Fibroblast of peridontal ligament (primary cell): ENCODE results near the gene C1QTNF7.

ENCODE experiments used
- DNase-seq: peaks from one replicate; pipeline ENCODE4 v3.0.0-alpha.2; 2010; ENCODE audit errors: extremely low read depth

The C1QTNF7 gene

GRCh38 chr4:15427701-15428100 is at the start of gene C1QTNF7:
Gene C1QTNF7 (plus strand): TSS chr4:15428033. CDS start chr4:15435744, 7,711 bp downstream.
- DNase-seq: peak; percentile 53

- peak; percentile 63 for DNase-seq
These were observed 49.8 kb upstream of the C1QTNF7 start for GRCh38 chr4:15378062-15378461.

- DNase-seq: no peak
These were observed 49.3 kb upstream of the C1QTNF7 start for GRCh38 chr4:15378493-15378892.

GRCh38 chr4:15381806-15382338 is 46.0 kb upstream of the C1QTNF7 start:
- DNase-seq: no peak

GRCh38 chr4:15382669-15383273 is 45.1 kb upstream of the C1QTNF7 start:
- no peak for DNase-seq

GRCh38 chr4:15385515-15385914 is 42.3 kb upstream of the C1QTNF7 start:
- DNase-seq: no peak

- DNase-seq: no peak
These were observed 41.9 kb upstream of the C1QTNF7 start for GRCh38 chr4:15385928-15386327.

- DNase-seq: no peak
These were observed 37.3 kb upstream of the C1QTNF7 start for GRCh38 chr4:15390494-15390893.

- DNase-seq: no peak
These were observed 35.6 kb upstream of the C1QTNF7 start for GRCh38 chr4:15392053-15392805.

GRCh38 chr4:15395311-15395710 is 32.5 kb upstream of the C1QTNF7 start:
- DNase-seq: peak; percentile 67

GRCh38 chr4:15396157-15396800 is 31.6 kb upstream of the C1QTNF7 start:
- peak; percentile 30 for DNase-seq

- peak; percentile 51 for DNase-seq
These were observed 29.8 kb upstream of the C1QTNF7 start for GRCh38 chr4:15398001-15398400.

- no peak for DNase-seq
These were observed 29.1 kb upstream of the C1QTNF7 start for GRCh38 chr4:15398732-15399131.

- peak; percentile 34 for DNase-seq
These were observed 27.6 kb upstream of the C1QTNF7 start for GRCh38 chr4:15400226-15400625.

GRCh38 chr4:15400981-15401671 is 26.7 kb upstream of the C1QTNF7 start:
- DNase-seq: peak; percentile 90

GRCh38 chr4:15402146-15402545 is 25.7 kb upstream of the C1QTNF7 start:
- DNase-seq: peak; percentile 85

GRCh38 chr4:15402974-15403373 is 24.9 kb upstream of the C1QTNF7 start:
- DNase-seq: peak; percentile 17

- DNase-seq: no peak
These were observed 22.8 kb upstream of the C1QTNF7 start for GRCh38 chr4:15405018-15405417.

- peak; percentile 32 for DNase-seq
These were observed 17.1 kb upstream of the C1QTNF7 start for GRCh38 chr4:15410750-15411149.

GRCh38 chr4:15412461-15412860 is 15.4 kb upstream of the C1QTNF7 start:
- no peak for DNase-seq

- peak; percentile 78 for DNase-seq
These were observed 14.7 kb upstream of the C1QTNF7 start for GRCh38 chr4:15413010-15413622.

- DNase-seq: no peak
These were observed 14.2 kb upstream of the C1QTNF7 start for GRCh38 chr4:15413623-15414019.
